Heart right ventricle (tissue), 16 donors: ENCODE measurements around the gene DNAJC5G. TPM values are rescaled to one million over a fixed set of nuclear protein-coding genes. Genes with fewer than 3 reads are reported as not detected.

ENCODE experiments used
- ATAC-seq, 8 donors: fragments of 200-7000 bp; cut with Tn5 transposase; one replicate each; pipeline ENCODE4 v1.9.1; 2020; ENCODE audit warnings: mild to moderate bottlenecking in 8 of 8, moderate library complexity in 8 of 8, moderate number of reproducible peaks in 1 of 8
- DNase-seq, 2 donors: peaks; one replicate each; pipeline ENCODE4 v3.0.0-alpha.2; 2020
- H3K27ac ChIP-seq, 10 donors: fragments of 200-600 bp; sonication (generic) in 2 of 10; one replicate each; pipeline versions ENCODE4 v1.5.0 to v1.8.0; 2020 to 2022; ENCODE audit warnings: mild to moderate bottlenecking in 3 of 10
- H3K27me3 ChIP-seq, 7 donors: fragments of 200-600 bp; one replicate each; pipeline ENCODE4 v1.8.0; 2021 to 2022; ENCODE audit warnings: mild to moderate bottlenecking in 2 of 7
- H3K36me3 ChIP-seq, 9 donors: fragments of 200-600 bp; sonication (generic) in 1 of 9; one replicate each; pipeline versions ENCODE4 v1.5.0 to v1.8.0; 2020 to 2022; ENCODE audit warnings: mild to moderate bottlenecking in 2 of 9
- H3K4me1 ChIP-seq, 9 donors: fragments of 200-600 bp; sonication (generic) in 1 of 9; one replicate each; pipeline versions ENCODE4 v1.5.0 to v1.8.0; 2020 to 2022; ENCODE audit warnings: mild to moderate bottlenecking in 4 of 9
- H3K4me3 ChIP-seq, 10 donors: fragments of 200-600 bp; sonication (generic) in 2 of 10; one replicate each; pipeline versions ENCODE4 v1.5.0 to v1.8.0; 2020 to 2022; ENCODE audit warnings: mild to moderate bottlenecking in 7 of 10, moderate library complexity in 2 of 10
- H3K9me3 ChIP-seq, 11 donors: fragments of 200-600 bp in 10 of 11; sonication (generic) in 2 of 11; one replicate each; pipeline versions ENCODE4 v1.5.0 to v1.8.0; 2013 to 2022; ENCODE audit warnings: mild to moderate bottlenecking in 2 of 11, control low read depth in 1 of 11, moderate library complexity in 1 of 11
- CTCF ChIP-seq, 9 donors: fragments of 200-600 bp; sonication (generic) in 2 of 9; IDR thresholded peaks; one replicate each; pipeline versions ENCODE4 v1.5.0 to v1.8.0; 2021 to 2022; ENCODE audit warnings: antibody characterized with exemption in 9 of 9, mild to moderate bottlenecking in 5 of 9, moderate library complexity in 1 of 9
- WGBS, 2 donors: extraction: QIAGEN DNeasy Blood & Tissue Kit; methylation state at CpG; one replicate each; pipeline ENCODE4 v1.1.7; 2013; ENCODE audit warnings: inconsistent platforms in 1 of 2; 5-methylcytosine and 5-hydroxymethylcytosine counted together
- intact Hi-C, 10 donors: fragments of 100-400 bp; cut with DNase I; formaldehyde crosslinking; loops; one replicate each; pipeline versions ENCODE4 v1.11.1 to v1.14.2; 2022
- polyA plus RNA-seq, 2 donors: library from polyadenylated mRNA; stranded (reverse); fragments of 200-250 nt; gene quantifications; one replicate each; pipeline ENCODE4 v1.2.3, GENCODE V29; 2013
- total RNA-seq, 10 donors: library from RNA; stranded (reverse); fragmentation: NEBNext Ultra II Directional in 3 of 10; extraction: Animal tissue kit (Norgen Biotek cat#: 25700) in 3 of 10; gene quantifications; one replicate each; pipeline versions ENCODE4 v1.2.1 to v1.2.4, GENCODE V29; 2021 to 2023
- donor health status: Arrhythmogenic right ventricular cardiomyopathy.
- donor health status: ischemic (EF 13 %, LVEDD 7.1; RV severe dilation, severe dysfunction).
- donor health status: healthy with polysubstance abuse.
- donor health status: DM: no; HTN: yes; CAD: no.
- donor health status: DM: no; HTN: no; CAD: no.
- donor health status: ischemic (EF 25% LVEDD 6.9; RV normal size, moderate dysfunction).
- donor health status: ischemic (EF 25% LVEDD 5.7; RV mildly dilated, moderate dysfunction).
- donor health status: healthy.
- donor health status: DM: yes; HTN: yes; CAD: no.
- donor health status: Ischemic cardiomyopathy.
- donor health status: ischemic (EF 35%, LVEDD 5.7; RV mildly dilated, moderate dysfunction).
- donor health status: nonischemic (EF 11% LVEDD 7.7; RV severe dilation, severe dysfunction).
- donor health status: DM: yes; HTN: yes; CAD: no.
- donor health status: PGD.
- donor health status: ischemic (EF 29% LVEDD 5.4; RV normal size, mild dysfunction).
- donor health status: nonischemic (EF 23%, LVEDD 6.1; RV moderate dilation, normal function).

Gene DNAJC5G
- total and polyA plus RNA-seq, 12 donors: 0.19 to 6.0 (median 1.6) TPM

GRCh38 chr2:27282892-27283291, 7.7 kb downstream of the DNAJC5G start:
- Histone ChIP-seq H3K27me3 (peaks cover 0 to 7% (median 4%) of the 10 kb centered on the region in 7 donors), H3K9me3 (no peaks in the 10 kb centered on the region), H3K27ac (peak overlapping the region; percentile 85 to 97 (median 92)), H3K4me3 (peak overlapping the region; percentile 30 to 69 (median 56)), H3K36me3 (no peaks in the 10 kb centered on the region), H3K4me1 (peaks cover 0 to 41% (median 23%) of the 10 kb centered on the region in 9 donors)
- no peak for TF ChIP-seq CTCF (IDR thresholded peaks at IDR 0.05)
- intact Hi-C loops: loop anchor here in 7 of 10 donors (1.0 to 10.0 kb wide), 7 partner anchors 21 to 321 kb away; no protein-coding TSS in a partner anchor
- DNase-seq (no peak), ATAC-seq (peak; percentile 38 to 80 (median 72))
- 18 to 19% methylated on average over 5 of the region's 5 CpGs for WGBS, 2 donors

- 70 to 83% methylated on average over 1 of the region's 1 CpG for WGBS, 2 donors
- Histone ChIP-seq H3K27me3 (peaks cover 0 to 7% (median 4%) of the 10 kb centered on the region in 7 donors), H3K9me3 (no peaks in the 10 kb centered on the region), H3K36me3 (no peaks in the 10 kb centered on the region), H3K4me3 (peak overlapping the region in 9 of 10 donors; percentile 45 to 69 (median 61)), H3K4me1 (peaks cover 0 to 56% (median 23%) of the 10 kb centered on the region in 9 donors), H3K27ac (peak overlapping the region in 5 of 10 donors; percentile 24 to 97 (median 95))
- ATAC-seq (no peak), DNase-seq (no peak)
- intact Hi-C loops: loop anchor here in 6 of 10 donors (5.0 to 10.0 kb wide), 5 partner anchors 38 to 323 kb away; no protein-coding TSS in a partner anchor
- TF ChIP-seq CTCF (IDR thresholded peaks at IDR 0.05): no peak
Measured at GRCh38 chr2:27284996-27285395, 9.8 kb downstream of the DNAJC5G start.

- Histone ChIP-seq H3K9me3 (no peaks in the 10 kb centered on the region), H3K27me3 (peaks cover 0 to 7% (median 4%) of the 10 kb centered on the region in 7 donors), H3K4me1 (peaks cover 0 to 56% (median 19%) of the 10 kb centered on the region in 9 donors), H3K4me3 (peak overlapping the region in 8 of 10 donors; percentile 45 to 69 (median 62)), H3K27ac (peak overlapping the region in 2 of 10 donors; percentile 96 to 97), H3K36me3 (no peaks in the 10 kb centered on the region)
- 44 to 65% methylated on average over 6 of the region's 6 CpGs for WGBS, 2 donors
- ATAC-seq (no peak), DNase-seq (no peak)
- TF ChIP-seq CTCF (IDR thresholded peaks at IDR 0.05): no peak
- intact Hi-C loops: loop anchor here in 3 of 10 donors (10.0 kb wide), 2 partner anchors 111 to 321 kb away; no protein-coding TSS in a partner anchor
Measured at GRCh38 chr2:27285481-27285880, 10.2 kb downstream of the DNAJC5G start.

GRCh38 chr2:27288610-27289009, 13.4 kb downstream of the DNAJC5G start:
- no peak for ATAC-seq
- H3K9me3 ChIP-seq: no peaks in the 10 kb centered on the region
- TF ChIP-seq CTCF (IDR thresholded peaks at IDR 0.05): no peak
- no peaks in the 10 kb centered on the region for H3K36me3 ChIP-seq
- peaks cover 0 to 70% (median 24%) of the 10 kb centered on the region in 9 donors for H3K4me1 ChIP-seq
- WGBS, 2 donors: 22 to 23% methylated on average over 3 of the region's 3 CpGs
- intact Hi-C loops: loop anchor here in 3 of 10 donors (10.0 kb wide), 2 partner anchors 114 to 324 kb away; no protein-coding TSS in a partner anchor
- peak overlapping the region in 1 of 10 donors; percentile 1 for H3K27ac ChIP-seq
- no peak overlapping the region for H3K4me3 ChIP-seq
- H3K27me3 ChIP-seq: peaks cover 0 to 18% (median 0%) of the 10 kb centered on the region in 7 donors
- DNase-seq: no peak
